OCI-LY1 (cell line): ENCODE measurements around the gene BEND7.

Experiments used
- H2AFZ ChIP-seq: fragments of 200-600 bp; sonication (generic), shearing (Covaris generic); 2 replicates; pipeline ENCODE4 v1.6.0; 2014; ENCODE audit warnings: antibody characterized with exemption, mild to moderate bottlenecking, low read length
- H3F3A ChIP-seq: fragments of 200-600 bp; sonication (generic), shearing (Covaris generic); 2 replicates; pipeline ENCODE4 v1.6.0; 2014; ENCODE audit warnings: mild to moderate bottlenecking, antibody characterized with exemption, low read length, moderate library complexity; ENCODE audit not compliant: insufficient read depth
- H3K27ac ChIP-seq: fragments of 200-600 bp; sonication (generic); 2 replicates; pipeline ENCODE4 v1.5.1; 2014; ENCODE audit warnings: low read length, mixed run types, mild to moderate bottlenecking, low read depth; ENCODE audit not compliant: poor library complexity, severe bottlenecking
- H3K27me3 ChIP-seq: fragments of 200-600 bp; sonication (generic); 2 replicates; pipeline ENCODE4 v1.6.0; 2014; ENCODE audit warnings: antibody characterized with exemption, mild to moderate bottlenecking, low read length, moderate library complexity; ENCODE audit not compliant: insufficient read depth
- H3K36me3 ChIP-seq: fragments of 200-600 bp; sonication (generic); 2 replicates; pipeline ENCODE4 v1.6.1; 2014; ENCODE audit warnings: mild to moderate bottlenecking, antibody characterized with exemption, low read length, moderate library complexity, mixed read lengths; ENCODE audit not compliant: insufficient read depth
- H3K4me1 ChIP-seq: fragments of 200-600 bp; sonication (generic); 2 replicates; pipeline ENCODE4 v1.5.1; 2014; ENCODE audit warnings: mild to moderate bottlenecking, low read length, moderate library complexity; ENCODE audit not compliant: insufficient read depth, severe bottlenecking
- H3K4me2 ChIP-seq: fragments of 200-600 bp; sonication (generic), shearing (Covaris generic); 2 replicates; pipeline ENCODE4 v1.6.1; 2014; ENCODE audit warnings: low read length
- H3K4me3 ChIP-seq: fragments of 200-600 bp; sonication (generic); 2 replicates; pipeline ENCODE4 v1.5.1; 2014; ENCODE audit warnings: low read length, low read depth, mild to moderate bottlenecking, mixed read lengths; ENCODE audit not compliant: poor library complexity, severe bottlenecking
- H3K79me2 ChIP-seq: fragments of 200-600 bp; shearing (Covaris generic); 2 replicates; pipeline ENCODE4 v1.6.1; 2016; ENCODE audit warnings: mixed run types, low read length, mixed read lengths; ENCODE audit not compliant: insufficient read depth
- H3K9ac ChIP-seq: fragments of 200-600 bp; sonication (generic), shearing (Covaris generic); 2 replicates; pipeline ENCODE4 v1.6.1; 2014; ENCODE audit warnings: mild to moderate bottlenecking, low read length, mixed read lengths
- H3K9me2 ChIP-seq: fragments of 200-600 bp; sonication (generic), shearing (Covaris generic); 2 replicates; pipeline ENCODE4 v1.6.1; 2014; ENCODE audit warnings: low read depth, mild to moderate bottlenecking, low read length, mixed read lengths
- H3K9me3 ChIP-seq: fragments of 200-600 bp; shearing (Covaris generic); 2 replicates; pipeline ENCODE4 v1.6.1; 2014; ENCODE audit warnings: low read length, mixed read lengths
- H4K20me1 ChIP-seq: fragments of 200-600 bp; sonication (generic), shearing (Covaris generic); 2 replicates; pipeline ENCODE4 v1.6.0; 2016; ENCODE audit warnings: mild to moderate bottlenecking, low read length; ENCODE audit not compliant: insufficient read depth
- EZH2 ChIP-seq: fragments of 200-600 bp; sonication (generic), shearing (Covaris generic); IDR thresholded peaks from 2 replicates; pipeline ENCODE4 v1.8.0; 2017; ENCODE audit warnings: borderline replicate concordance, mixed run types, mild to moderate bottlenecking, antibody characterized with exemption, low read length, moderate library complexity, mixed read lengths
- TF ChIP-seq, protein P1 (sequence below): fragments of 200-600 bp; sonication (generic), shearing (Covaris generic); IDR thresholded peaks from 2 replicates; pipeline ENCODE4 v1.5.1; 2017; ENCODE audit warnings: mild to moderate bottlenecking, antibody characterized with exemption, low read length, moderate library complexity, mixed read lengths

BEND7 gene

DNA sequence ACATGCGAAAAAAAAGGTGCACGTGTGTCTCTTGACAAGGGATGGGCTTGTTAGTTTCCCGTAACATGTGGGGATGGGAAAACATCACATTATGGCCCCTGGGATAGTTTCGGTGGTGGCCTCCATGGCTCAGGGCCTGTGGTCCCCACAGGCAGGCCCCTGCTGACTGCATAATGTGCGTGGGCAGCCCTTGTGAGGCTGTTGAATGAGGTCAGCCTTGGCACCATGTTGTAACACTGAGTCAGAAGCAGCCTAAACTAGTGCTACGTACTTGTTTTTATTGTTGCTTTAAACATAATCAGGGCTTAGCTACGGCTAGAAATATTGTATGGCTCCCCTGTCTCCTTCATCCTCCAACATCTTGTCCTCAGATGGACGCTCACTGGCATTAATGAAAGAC, 80.6 kb downstream of the BEND7 start:
- no peaks in the 10 kb centered on the region for H3F3A ChIP-seq
- H3K36me3 ChIP-seq: no peaks in the 10 kb centered on the region
- no peak overlapping the region for H3K9ac ChIP-seq
- H3K4me2 ChIP-seq: no peak overlapping the region
- no peaks in the 10 kb centered on the region for H3K79me2 ChIP-seq
- no peaks in the 10 kb centered on the region for H3K4me1 ChIP-seq
- H3K9me2 ChIP-seq: no peaks in the 10 kb centered on the region
- no peak overlapping the region for H2AFZ ChIP-seq
- H4K20me1 ChIP-seq: no peaks in the 10 kb centered on the region
- no peaks in the 10 kb centered on the region for H3K9me3 ChIP-seq
- TF ChIP-seq, protein P1, sequence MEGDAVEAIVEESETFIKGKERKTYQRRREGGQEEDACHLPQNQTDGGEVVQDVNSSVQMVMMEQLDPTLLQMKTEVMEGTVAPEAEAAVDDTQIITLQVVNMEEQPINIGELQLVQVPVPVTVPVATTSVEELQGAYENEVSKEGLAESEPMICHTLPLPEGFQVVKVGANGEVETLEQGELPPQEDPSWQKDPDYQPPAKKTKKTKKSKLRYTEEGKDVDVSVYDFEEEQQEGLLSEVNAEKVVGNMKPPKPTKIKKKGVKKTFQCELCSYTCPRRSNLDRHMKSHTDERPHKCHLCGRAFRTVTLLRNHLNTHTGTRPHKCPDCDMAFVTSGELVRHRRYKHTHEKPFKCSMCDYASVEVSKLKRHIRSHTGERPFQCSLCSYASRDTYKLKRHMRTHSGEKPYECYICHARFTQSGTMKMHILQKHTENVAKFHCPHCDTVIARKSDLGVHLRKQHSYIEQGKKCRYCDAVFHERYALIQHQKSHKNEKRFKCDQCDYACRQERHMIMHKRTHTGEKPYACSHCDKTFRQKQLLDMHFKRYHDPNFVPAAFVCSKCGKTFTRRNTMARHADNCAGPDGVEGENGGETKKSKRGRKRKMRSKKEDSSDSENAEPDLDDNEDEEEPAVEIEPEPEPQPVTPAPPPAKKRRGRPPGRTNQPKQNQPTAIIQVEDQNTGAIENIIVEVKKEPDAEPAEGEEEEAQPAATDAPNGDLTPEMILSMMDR: no peak
- no peak for TF ChIP-seq EZH2
- H3K27ac ChIP-seq: no peak overlapping the region
- no peak overlapping the region for H3K4me3 ChIP-seq
- no peaks in the 10 kb centered on the region for H3K27me3 ChIP-seq

DNA sequence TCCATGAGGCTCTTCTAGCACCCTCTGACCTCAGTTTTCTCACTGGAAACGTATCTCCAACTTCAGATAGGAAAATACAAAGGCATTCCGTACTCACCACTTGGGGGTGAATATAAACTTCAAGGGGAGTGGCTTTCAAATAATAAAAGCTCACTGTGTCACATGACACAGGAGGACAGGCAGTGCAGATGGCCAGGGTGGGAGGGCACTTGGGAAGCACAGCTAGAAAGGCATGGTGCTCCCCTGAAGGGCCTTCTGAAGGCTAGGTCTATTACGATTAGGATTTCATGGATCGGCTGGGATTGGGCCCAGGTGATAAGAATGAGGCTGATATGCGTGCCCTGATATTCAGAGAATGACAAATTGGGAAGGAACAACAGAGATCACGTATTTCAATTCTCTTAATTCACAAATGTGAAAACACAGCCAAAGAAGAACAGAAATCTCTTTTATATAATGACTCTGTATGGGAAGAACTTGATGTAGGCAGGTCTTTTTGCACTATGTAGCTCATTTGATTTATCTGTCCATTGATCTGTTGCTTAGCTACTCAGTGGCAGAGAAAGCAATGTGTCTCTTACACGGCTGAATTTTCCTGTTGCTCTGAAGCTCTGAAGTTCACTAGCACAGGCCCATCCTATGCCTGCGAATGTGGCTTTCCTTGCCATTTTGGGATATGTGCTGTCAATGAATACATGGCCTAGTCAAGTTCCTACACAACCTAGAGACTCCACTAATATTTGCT, 83.0 kb downstream of the BEND7 start:
- H3F3A ChIP-seq: no peaks in the 10 kb centered on the region
- no peak overlapping the region for H3K27ac ChIP-seq
- no peak overlapping the region for H3K9ac ChIP-seq
- TF ChIP-seq, protein P1: no peak
- no peak for TF ChIP-seq EZH2
- no peaks in the 10 kb centered on the region for H3K9me3 ChIP-seq
- no peak overlapping the region for H3K4me3 ChIP-seq
- H3K4me1 ChIP-seq: no peaks in the 10 kb centered on the region
- H3K27me3 ChIP-seq: no peaks in the 10 kb centered on the region
- no peak overlapping the region for H2AFZ ChIP-seq
- no peaks in the 10 kb centered on the region for H3K36me3 ChIP-seq
- H3K4me2 ChIP-seq: no peak overlapping the region
- H4K20me1 ChIP-seq: no peaks in the 10 kb centered on the region
- no peaks in the 10 kb centered on the region for H3K9me2 ChIP-seq
- H3K79me2 ChIP-seq: no peaks in the 10 kb centered on the region

DNA sequence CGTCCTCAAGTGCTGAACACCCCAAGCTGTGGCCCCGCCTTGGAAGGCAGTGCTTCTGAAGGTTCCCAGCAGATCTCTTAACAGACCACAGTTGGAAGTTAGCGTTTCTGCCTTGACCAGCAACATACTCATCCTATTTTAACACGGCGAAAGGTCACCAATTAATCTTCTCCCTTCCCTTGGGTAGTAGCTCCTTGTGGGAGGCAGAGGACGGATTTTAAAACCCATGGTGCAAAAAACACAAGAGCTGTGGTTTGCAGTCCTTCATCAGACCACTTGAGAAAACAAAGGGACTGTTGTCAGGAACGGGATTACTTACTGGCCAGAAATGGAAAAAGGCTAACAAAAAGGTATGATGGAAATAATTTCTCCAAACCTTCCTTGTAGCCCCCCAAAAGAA, 87.3 kb downstream of the BEND7 start:
- Histone ChIP-seq H3K27ac (no peak overlapping the region), H3K9me2 (no peaks in the 10 kb centered on the region), H3K36me3 (no peaks in the 10 kb centered on the region), H3K4me3 (no peak overlapping the region), H3K4me2 (no peak overlapping the region), H2AFZ (no peak overlapping the region), H3F3A (no peaks in the 10 kb centered on the region), H3K27me3 (no peaks in the 10 kb centered on the region), H3K4me1 (no peaks in the 10 kb centered on the region), H4K20me1 (no peaks in the 10 kb centered on the region), H3K79me2 (no peaks in the 10 kb centered on the region), H3K9me3 (no peaks in the 10 kb centered on the region), H3K9ac (no peak overlapping the region)
- no peak for TF ChIP-seq EZH2
- TF ChIP-seq, protein P1: no peak
